ENCODE measurements around the gene MTCH1. TPM values are rescaled to one million over a fixed set of nuclear protein-coding genes. Genes with fewer than 3 reads are reported as not detected.

MTCH1 gene
- total and polyA plus RNA-seq, 9 of the 15 experiments (the other 6 are each of a cell fraction or from before 2014, with no cell fraction given): 7.9 to 161 (median 118) TPM

- no peak for TF ChIP-seq ZBTB43 (CRISPR knock-in tag; IDR thresholded peaks at IDR 0.05)
- TF ChIP-seq USF1 (CRISPR knock-in tag; IDR thresholded peaks at IDR 0.05): peak; percentile 77
- TF ChIP-seq RFX1 (IDR thresholded peaks at IDR 0.05): no peak
- no peak for TF ChIP-seq SNIP1 (IDR thresholded peaks at IDR 0.05; ENCODE audit: low read depth)
- peak in 1 of 2 experiments; percentile 65; a peak in 2 of 4 replicates for TF ChIP-seq NONO (IDR thresholded peaks at IDR 0.05; ENCODE audit: low read depth in 2 of 2, low read length in 1 of 2)
- no peak for TF ChIP-seq ELK1 (CRISPR knock-in tag; IDR thresholded peaks at IDR 0.05)
- TF ChIP-seq ZNF408 (CRISPR knock-in tag; IDR thresholded peaks at IDR 0.05; ENCODE audit: low read depth): no peak
- TF ChIP-seq ZNF668 (CRISPR knock-in tag; IDR thresholded peaks at IDR 0.05): 0 out of 2 replicates have a peak, but pooled peaks have one; percentile 29
- no peak for TF ChIP-seq ZNF212 (CRISPR knock-in tag; IDR thresholded peaks at IDR 0.05)
- TF ChIP-seq FOXJ2 (tag; IDR thresholded peaks at IDR 0.05): 0 out of 2 replicates have a peak, but pooled peaks have one; percentile 39
- no peak for TF ChIP-seq BDP1 (IDR thresholded peaks at IDR 0.05; ENCODE audit: insufficient read depth, insufficient read length)
- TF ChIP-seq HDAC1 (IDR thresholded peaks at IDR 0.05): peak in 1 of 2 experiments; percentile 78; a peak in 1 of 4 replicates
- no peak for TF ChIP-seq CHCHD3 (CRISPR knock-in tag; IDR thresholded peaks at IDR 0.05)
- TF ChIP-seq ARID3A (IDR thresholded peaks at IDR 0.05; ENCODE audit: borderline replicate concordance, low read depth, low read length): no peak
- no peak for TF ChIP-seq NFE2L1 (tag; IDR thresholded peaks at IDR 0.05; ENCODE audit: borderline replicate concordance, low read depth)
- TF ChIP-seq ZBTB9 (CRISPR knock-in tag; IDR thresholded peaks at IDR 0.05): peak; percentile 100
- TF ChIP-seq RCOR1 (IDR thresholded peaks at IDR 0.05; ENCODE audit: borderline replicate concordance in 1 of 2, low read depth in 2 of 2, low read length in 2 of 2): peak; percentile 59 to 97; a peak in 3 of 4 replicates
- peak; percentile 33; the same call in 1 of the 2 replicates for TF ChIP-seq MIER1 (IDR thresholded peaks at IDR 0.05; ENCODE audit: low read depth)
- TF ChIP-seq MYNN (IDR thresholded peaks at IDR 0.05): peak; percentile 91
- TF ChIP-seq MYNN (CRISPR knock-in tag; IDR thresholded peaks at IDR 0.05): no peak
- no peak; the same call in 1 of the 2 replicates for TF ChIP-seq CBFA2T2 (conservative IDR thresholded peaks at IDR 0.05)
- TF ChIP-seq MCM2 (IDR thresholded peaks at IDR 0.05; ENCODE audit: low read depth): no peak
These were observed 43.4 kb upstream of the MTCH1 start (continued) for GRCh38 chr6:37029249-37029971.
